NCI-H1930 (cell line): Measurements from ENCODE around the gene PERCC1.
"Not testable (repeated sequence)": the region's sequence is repeated elsewhere in the genome, so short reads cannot be mapped to it uniquely, and the experiment has no call there.

Experiments used
- DNase-seq, 2 experiments: peaks; one replicate each; lab custom pipeline; 2025; lab: John Stamatoyannopoulos, UW

The PERCC1 gene

GRCh38 chr16:1434644-1435592, 4.0 kb downstream of the PERCC1 start:
- no peak for DNase-seq

GRCh38 chr16:1435921-1436697, 5.2 kb downstream of the PERCC1 start:
- peak in 1 of 2 experiments; percentile 54 for DNase-seq

- DNase-seq, result no peak
These were observed 6.0 kb downstream of the PERCC1 start for GRCh38 chr16:1436731-1437355.

- no peak for DNase-seq
These were observed 6.7 kb downstream of the PERCC1 start for GRCh38 chr16:1437606-1438005.

GRCh38 chr16:1438229-1439057, 7.6 kb downstream of the PERCC1 start:
- no peak for DNase-seq

- DNase-seq, result no peak
These were observed 8.3 kb downstream of the PERCC1 start for GRCh38 chr16:1439058-1439698.

GRCh38 chr16:1439699-1440074, 8.8 kb downstream of the PERCC1 start:
- not testable (repeated sequence) for DNase-seq

- DNase-seq, result no peak
These were observed 10.5 kb downstream of the PERCC1 start for GRCh38 chr16:1441391-1441829.

- DNase-seq, result no peak
These were observed 11.8 kb downstream of the PERCC1 start for GRCh38 chr16:1442697-1443096.

GRCh38 chr16:1443403-1443973, 12.6 kb downstream of the PERCC1 start:
- DNase-seq, result no peak

- no peak for DNase-seq
These were observed 13.3 kb downstream of the PERCC1 start, which contains the start of gene CCDC154 for GRCh38 chr16:1443980-1444729. Gene CCDC154 (minus strand): TSS chr16:1444556. CDS start chr16:1444322, 234 bp downstream.

- DNase-seq, result no peak
These were observed 14.0 kb downstream of the PERCC1 start for GRCh38 chr16:1444730-1445517.

GRCh38 chr16:1445518-1446203, 14.8 kb downstream of the PERCC1 start:
- DNase-seq, result no peak

GRCh38 chr16:1446296-1447080, 15.6 kb downstream of the PERCC1 start:
- DNase-seq, result no peak

GRCh38 chr16:1447965-1448364, 17.1 kb downstream of the PERCC1 start:
- no peak for DNase-seq

GRCh38 chr16:1448536-1449116, 17.7 kb downstream of the PERCC1 start:
- no peak for DNase-seq

GRCh38 chr16:1449201-1449788, 18.4 kb downstream of the PERCC1 start:
- DNase-seq, result no peak
